GM19455 (cell line): ENCODE data around the gene SMIM24.
"Not testable (repeated sequence)": the region's sequence is repeated elsewhere in the genome, so short reads cannot be mapped to it uniquely, and the experiment has no call there.

ENCODE experiments used
- ATAC-seq: cut with Tn5 transposase; IDR thresholded peaks from one replicate; pipeline ENCODE4 v1.9.1; 2021; ENCODE audit not compliant: unreplicated experiment

SMIM24 gene

GRCh38 chr19:3515891-3516422, 35.6 kb upstream of the SMIM24 start:
- no peak for ATAC-seq

- ATAC-seq: no peak
These were observed 34.6 kb upstream of the SMIM24 start for GRCh38 chr19:3514930-3515329.

GRCh38 chr19:3513229-3514140, 33.2 kb upstream of the SMIM24 start:
- ATAC-seq: no peak

- ATAC-seq: no peak
These were observed 32.4 kb upstream of the SMIM24 start for GRCh38 chr19:3512562-3513228.

- ATAC-seq: no peak
These were observed 31.4 kb upstream of the SMIM24 start for GRCh38 chr19:3511506-3512251.

- ATAC-seq: no peak
These were observed 30.4 kb upstream of the SMIM24 start for GRCh38 chr19:3510727-3511126.

GRCh38 chr19:3509566-3509989, 29.3 kb upstream of the SMIM24 start:
- no peak for ATAC-seq

GRCh38 chr19:3508771-3509535, 28.6 kb upstream of the SMIM24 start:
- no peak for ATAC-seq

GRCh38 chr19:3508121-3508661, 27.9 kb upstream of the SMIM24 start:
- ATAC-seq: not testable (repeated sequence)

GRCh38 chr19:3507371-3508120, 27.2 kb upstream of the SMIM24 start:
- ATAC-seq: no peak

GRCh38 chr19:3506384-3507340, 26.3 kb upstream of the SMIM24 start:
- ATAC-seq: peak; percentile 16

GRCh38 chr19:3505598-3506383, 25.5 kb upstream of the SMIM24 start, which contains the start of gene FZR1:
TSS of gene FZR1 (plus strand) at chr19:3506311. CDS start at chr19:3522990, 16,679 bp downstream.
- peak; percentile 75 for ATAC-seq

GRCh38 chr19:3504735-3505134, 24.4 kb upstream of the SMIM24 start:
- no peak for ATAC-seq

- ATAC-seq: no peak
These were observed 22.8 kb upstream of the SMIM24 start for GRCh38 chr19:3503036-3503572.

GRCh38 chr19:3501780-3502179, 21.5 kb upstream of the SMIM24 start:
- no peak for ATAC-seq

GRCh38 chr19:3500429-3501101, 20.2 kb upstream of the SMIM24 start, which contains the start of gene DOHH:
TSS of gene DOHH (minus strand) at chr19:3500674. CDS start at chr19:3496814, 3,860 bp downstream.
- ATAC-seq: peak; percentile 77
